ENCODE measurements around the gene SPPL2A.

Gene SPPL2A

DNA sequence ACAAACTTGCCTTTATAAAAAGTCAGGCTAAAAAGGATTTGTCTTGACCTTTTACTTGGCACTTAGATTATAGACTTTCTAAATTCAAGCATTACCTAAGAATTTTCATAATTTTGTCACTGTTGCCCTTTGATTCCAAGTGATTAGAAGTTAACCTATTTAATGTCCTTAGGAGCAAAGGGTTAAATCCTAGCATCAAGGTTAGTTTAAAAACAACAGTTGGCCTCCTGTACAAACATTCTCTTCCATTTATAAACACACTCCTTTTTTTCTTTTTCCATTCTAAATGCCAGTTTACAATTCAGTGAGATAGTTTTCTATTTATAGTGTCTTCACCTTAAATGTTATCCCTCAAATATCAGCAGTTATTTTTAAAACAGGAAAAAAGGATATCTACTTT, 18.4 kb upstream of the SPPL2A start:
- Histone ChIP-seq H3K9ac (ENCODE audit: low read depth, low read length, poor library complexity, severe bottlenecking) (no peak overlapping the region), H3F3A (ENCODE audit: low read depth) (no peaks in the 10 kb centered on the region), H4K20me1 (ENCODE audit: insufficient read depth, low read length, poor library complexity, severe bottlenecking) (no peaks in the 10 kb centered on the region), H3K4me3 (ENCODE audit: low read length, poor library complexity, severe bottlenecking) (no peak overlapping the region), H3K4me1 (ENCODE audit: insufficient read depth, low read length, poor library complexity, severe bottlenecking) (no peaks in the 10 kb centered on the region), H2AFZ (ENCODE audit: low read length) (no peak overlapping the region), H3K27me3 (ENCODE audit: insufficient read depth, low read length, poor library complexity, severe bottlenecking) (no peaks in the 10 kb centered on the region), H3K79me2 (ENCODE audit: insufficient read depth, low read length) (no peaks in the 10 kb centered on the region), H3K9me3 (ENCODE audit: insufficient read depth, low read depth, low read length) (no peaks in the 10 kb centered on the region), H3K9me2 (replicated peaks; ENCODE audit: low read depth, low read length) (no peaks in the 10 kb centered on the region), H3K36me3 (ENCODE audit: insufficient read depth, low read length) (no peaks in the 10 kb centered on the region), H3K4me2 (ENCODE audit: low read depth, low read length, poor library complexity, severe bottlenecking) (no peak overlapping the region)
- no peak for TF ChIP-seq EZH2phosphoT487 (IDR thresholded peaks at IDR 0.05; ENCODE audit: borderline replicate concordance)
- TF ChIP-seq, protein P1, sequence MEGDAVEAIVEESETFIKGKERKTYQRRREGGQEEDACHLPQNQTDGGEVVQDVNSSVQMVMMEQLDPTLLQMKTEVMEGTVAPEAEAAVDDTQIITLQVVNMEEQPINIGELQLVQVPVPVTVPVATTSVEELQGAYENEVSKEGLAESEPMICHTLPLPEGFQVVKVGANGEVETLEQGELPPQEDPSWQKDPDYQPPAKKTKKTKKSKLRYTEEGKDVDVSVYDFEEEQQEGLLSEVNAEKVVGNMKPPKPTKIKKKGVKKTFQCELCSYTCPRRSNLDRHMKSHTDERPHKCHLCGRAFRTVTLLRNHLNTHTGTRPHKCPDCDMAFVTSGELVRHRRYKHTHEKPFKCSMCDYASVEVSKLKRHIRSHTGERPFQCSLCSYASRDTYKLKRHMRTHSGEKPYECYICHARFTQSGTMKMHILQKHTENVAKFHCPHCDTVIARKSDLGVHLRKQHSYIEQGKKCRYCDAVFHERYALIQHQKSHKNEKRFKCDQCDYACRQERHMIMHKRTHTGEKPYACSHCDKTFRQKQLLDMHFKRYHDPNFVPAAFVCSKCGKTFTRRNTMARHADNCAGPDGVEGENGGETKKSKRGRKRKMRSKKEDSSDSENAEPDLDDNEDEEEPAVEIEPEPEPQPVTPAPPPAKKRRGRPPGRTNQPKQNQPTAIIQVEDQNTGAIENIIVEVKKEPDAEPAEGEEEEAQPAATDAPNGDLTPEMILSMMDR (conservative IDR thresholded peaks at IDR 0.05; ENCODE audit: low read length), result no peak

GRCh38 chr15:50783411-50783810, 17.9 kb upstream of the SPPL2A start:
- H3K36me3 ChIP-seq (ENCODE audit: insufficient read depth, low read length), result no peaks in the 10 kb centered on the region
- no peak overlapping the region for H3K4me3 ChIP-seq (ENCODE audit: low read length, poor library complexity, severe bottlenecking)
- H3K4me2 ChIP-seq (ENCODE audit: low read depth, low read length, poor library complexity, severe bottlenecking), result no peak overlapping the region
- no peaks in the 10 kb centered on the region for H3K79me2 ChIP-seq (ENCODE audit: insufficient read depth, low read length)
- H3K9me2 ChIP-seq (replicated peaks; ENCODE audit: low read depth, low read length), result no peaks in the 10 kb centered on the region
- H3F3A ChIP-seq (ENCODE audit: low read depth), result no peaks in the 10 kb centered on the region
- 0 out of 2 replicates have a peak overlapping the region, but pooled peaks have one; percentile 21 for H2AFZ ChIP-seq (ENCODE audit: low read length)
- no peaks in the 10 kb centered on the region for H4K20me1 ChIP-seq (ENCODE audit: insufficient read depth, low read length, poor library complexity, severe bottlenecking)
- H3K4me1 ChIP-seq (ENCODE audit: insufficient read depth, low read length, poor library complexity, severe bottlenecking), result no peaks in the 10 kb centered on the region
- no peak for TF ChIP-seq EZH2phosphoT487 (IDR thresholded peaks at IDR 0.05; ENCODE audit: borderline replicate concordance)
- TF ChIP-seq, protein P1 (conservative IDR thresholded peaks at IDR 0.05; ENCODE audit: low read length), result no peak
- H3K27me3 ChIP-seq (ENCODE audit: insufficient read depth, low read length, poor library complexity, severe bottlenecking), result no peaks in the 10 kb centered on the region
- H3K9me3 ChIP-seq (ENCODE audit: insufficient read depth, low read depth, low read length), result no peaks in the 10 kb centered on the region
- H3K9ac ChIP-seq (ENCODE audit: low read depth, low read length, poor library complexity, severe bottlenecking), result no peak overlapping the region

- Histone ChIP-seq H3F3A (ENCODE audit: low read depth) (no peaks in the 10 kb centered on the region), H3K9me2 (replicated peaks; ENCODE audit: low read depth, low read length) (no peaks in the 10 kb centered on the region), H3K4me1 (ENCODE audit: insufficient read depth, low read length, poor library complexity, severe bottlenecking) (no peaks in the 10 kb centered on the region), H3K79me2 (ENCODE audit: insufficient read depth, low read length) (no peaks in the 10 kb centered on the region), H3K36me3 (ENCODE audit: insufficient read depth, low read length) (no peaks in the 10 kb centered on the region), H3K4me3 (ENCODE audit: low read length, poor library complexity, severe bottlenecking) (no peak overlapping the region), H3K4me2 (ENCODE audit: low read depth, low read length, poor library complexity, severe bottlenecking) (no peak overlapping the region), H3K9me3 (ENCODE audit: insufficient read depth, low read depth, low read length) (no peaks in the 10 kb centered on the region), H3K27me3 (ENCODE audit: insufficient read depth, low read length, poor library complexity, severe bottlenecking) (no peaks in the 10 kb centered on the region), H3K9ac (ENCODE audit: low read depth, low read length, poor library complexity, severe bottlenecking) (no peak overlapping the region), H2AFZ (ENCODE audit: low read length) (no peak overlapping the region), H4K20me1 (ENCODE audit: insufficient read depth, low read length, poor library complexity, severe bottlenecking) (no peaks in the 10 kb centered on the region)
- TF ChIP-seq EZH2phosphoT487 (IDR thresholded peaks at IDR 0.05; ENCODE audit: borderline replicate concordance), result no peak
- TF ChIP-seq, protein P1 (conservative IDR thresholded peaks at IDR 0.05; ENCODE audit: low read length), result no peak
These were observed 12.6 kb upstream of the SPPL2A start for GRCh38 chr15:50778086-50778485.
